KMS-11 (cell line): Measurements from ENCODE around the gene TP53TG5.

Experiments
- H2AFZ ChIP-seq: fragments of 200-600 bp; sonication (generic); 2 replicates; pipeline ENCODE4 v1.6.1; 2016; ENCODE audit warnings: antibody characterized with exemption, mixed run types, low read depth
- H3K27ac ChIP-seq: fragments of 200-600 bp; sonication (generic); 2 replicates; pipeline ENCODE4 v1.6.1; 2016; ENCODE audit warnings: mild to moderate bottlenecking, mixed run types
- H3K27me3 ChIP-seq: fragments of 200-600 bp; sonication (generic); 2 replicates; pipeline ENCODE4 v1.6.1; 2017; ENCODE audit warnings: mild to moderate bottlenecking, low read depth, mixed run types, moderate library complexity; ENCODE audit not compliant: insufficient read depth
- H3K36me3 ChIP-seq: fragments of 200-600 bp; sonication (generic); 2 replicates; pipeline ENCODE4 v1.6.1; 2017; ENCODE audit warnings: mild to moderate bottlenecking, mixed run types; ENCODE audit not compliant: insufficient read depth
- H3K4me1 ChIP-seq: fragments of 200-600 bp; sonication (generic); 2 replicates; pipeline ENCODE4 v1.6.1; 2016; ENCODE audit warnings: mild to moderate bottlenecking, low read depth, mixed run types; ENCODE audit not compliant: poor library complexity, severe bottlenecking
- H3K4me2 ChIP-seq: fragments of 200-600 bp; sonication (generic); 2 replicates; pipeline ENCODE4 v1.7.0; 2016; ENCODE audit warnings: mild to moderate bottlenecking, mixed run types
- H3K4me3 ChIP-seq: fragments of 200-600 bp; sonication (generic); IDR thresholded peaks from 2 replicates; pipeline ENCODE4 v1.6.1; 2017; ENCODE audit warnings: low read depth, low read length, mixed read lengths; ENCODE audit not compliant: insufficient read depth
- H3K79me2 ChIP-seq: fragments of 200-600 bp; sonication (generic); 2 replicates; pipeline ENCODE4 v1.6.1; 2016; ENCODE audit warnings: low read depth, mixed run types; ENCODE audit not compliant: insufficient read depth
- H3K9ac ChIP-seq: fragments of 200-600 bp; sonication (generic); 2 replicates; pipeline ENCODE4 v1.6.1; 2016; ENCODE audit warnings: mild to moderate bottlenecking, mixed run types
- H4K20me1 ChIP-seq: fragments of 200-600 bp; sonication (generic); 2 replicates; pipeline ENCODE4 v1.6.1; 2016; ENCODE audit warnings: mild to moderate bottlenecking, mixed run types; ENCODE audit not compliant: insufficient read depth
- TF ChIP-seq, protein P1 (sequence below): fragments of 200-600 bp; sonication (generic); conservative IDR thresholded peaks from 2 replicates; pipeline ENCODE4 v1.6.1; 2017; ENCODE audit warnings: low read depth, mild to moderate bottlenecking, antibody characterized with exemption, low read length, moderate library complexity, mixed read lengths

TP53TG5 gene

GRCh38 chr20:45358282-45359068 lies 19.6 kb downstream of the TP53TG5 start:
- Histone ChIP-seq H2AFZ (no peak overlapping the region), H4K20me1 (no peaks in the 10 kb centered on the region), H3K4me3 (no peak overlapping the region), H3K36me3 (no peaks in the 10 kb centered on the region), H3K9ac (no peak overlapping the region), H3K27ac (no peak overlapping the region), H3K4me1 (peaks cover 35% of the 10 kb centered on the region), H3K4me2 (no peak overlapping the region), H3K27me3 (no peaks in the 10 kb centered on the region), H3K79me2 (peaks cover 1% of the 10 kb centered on the region)
- TF ChIP-seq, protein P1, sequence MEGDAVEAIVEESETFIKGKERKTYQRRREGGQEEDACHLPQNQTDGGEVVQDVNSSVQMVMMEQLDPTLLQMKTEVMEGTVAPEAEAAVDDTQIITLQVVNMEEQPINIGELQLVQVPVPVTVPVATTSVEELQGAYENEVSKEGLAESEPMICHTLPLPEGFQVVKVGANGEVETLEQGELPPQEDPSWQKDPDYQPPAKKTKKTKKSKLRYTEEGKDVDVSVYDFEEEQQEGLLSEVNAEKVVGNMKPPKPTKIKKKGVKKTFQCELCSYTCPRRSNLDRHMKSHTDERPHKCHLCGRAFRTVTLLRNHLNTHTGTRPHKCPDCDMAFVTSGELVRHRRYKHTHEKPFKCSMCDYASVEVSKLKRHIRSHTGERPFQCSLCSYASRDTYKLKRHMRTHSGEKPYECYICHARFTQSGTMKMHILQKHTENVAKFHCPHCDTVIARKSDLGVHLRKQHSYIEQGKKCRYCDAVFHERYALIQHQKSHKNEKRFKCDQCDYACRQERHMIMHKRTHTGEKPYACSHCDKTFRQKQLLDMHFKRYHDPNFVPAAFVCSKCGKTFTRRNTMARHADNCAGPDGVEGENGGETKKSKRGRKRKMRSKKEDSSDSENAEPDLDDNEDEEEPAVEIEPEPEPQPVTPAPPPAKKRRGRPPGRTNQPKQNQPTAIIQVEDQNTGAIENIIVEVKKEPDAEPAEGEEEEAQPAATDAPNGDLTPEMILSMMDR = no peak

DNA sequence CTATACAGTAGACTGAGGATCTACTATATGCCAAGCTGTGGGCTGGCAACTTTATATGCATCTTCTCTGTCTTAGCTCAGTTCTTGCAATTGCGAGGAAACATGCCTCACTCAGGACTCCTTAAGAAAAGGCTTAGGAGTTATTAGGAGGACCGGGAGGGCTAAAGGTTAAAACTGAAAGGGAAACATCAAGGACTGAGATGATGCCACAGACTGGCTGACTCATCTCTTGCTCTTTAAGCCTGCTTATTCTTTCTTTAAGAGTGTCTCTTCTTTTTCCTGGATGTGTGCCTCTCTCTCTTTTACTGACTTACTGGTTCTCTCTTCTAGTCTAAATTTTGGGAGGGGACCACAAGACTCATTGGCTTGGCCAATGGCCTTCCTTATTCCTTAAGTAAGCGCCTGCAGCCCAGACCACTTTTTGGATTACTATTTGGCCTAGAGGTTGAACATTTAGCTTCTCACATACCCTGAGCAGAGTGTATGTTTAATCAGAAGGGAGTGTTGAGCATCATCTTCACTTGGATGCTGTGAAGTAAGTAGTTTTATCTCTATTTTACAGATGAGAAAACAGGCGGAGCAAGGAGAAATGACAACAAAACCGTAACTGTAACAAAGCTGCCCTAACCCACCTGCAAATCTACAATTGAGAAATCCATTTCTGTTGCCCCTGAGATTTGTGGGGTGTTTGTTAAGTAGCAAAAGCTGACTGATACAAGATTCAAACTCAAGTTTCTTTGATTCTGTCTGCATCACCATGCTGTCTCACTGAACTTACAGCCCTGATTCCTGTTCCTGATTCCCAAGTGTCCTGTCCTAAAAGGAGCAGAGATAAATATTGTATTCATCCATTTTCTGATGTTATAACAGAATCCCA lies 22.7 kb downstream of the TP53TG5 start:
- TF ChIP-seq, protein P1 = no peak
- Histone ChIP-seq H2AFZ (peak overlapping the region; percentile 32; the same call in 1 of the 2 replicates), H3K4me3 (no peak overlapping the region), H3K9ac (no peak overlapping the region), H3K36me3 (no peaks in the 10 kb centered on the region), H3K27me3 (no peaks in the 10 kb centered on the region), H3K4me1 (peaks cover 36% of the 10 kb centered on the region), H3K4me2 (peak overlapping the region; percentile 57), H3K79me2 (no peaks in the 10 kb centered on the region), H3K27ac (no peak overlapping the region), H4K20me1 (no peaks in the 10 kb centered on the region)

GRCh38 chr20:45354423-45355208 lies 23.5 kb downstream of the TP53TG5 start:
- TF ChIP-seq, protein P1 = no peak
- Histone ChIP-seq H3K4me3 (no peak overlapping the region), H3K36me3 (no peaks in the 10 kb centered on the region), H3K4me2 (peak overlapping the region; percentile 57), H3K4me1 (peaks cover 38% of the 10 kb centered on the region), H4K20me1 (no peaks in the 10 kb centered on the region), H3K27me3 (no peaks in the 10 kb centered on the region), H3K79me2 (no peaks in the 10 kb centered on the region), H2AFZ (peak overlapping the region; percentile 32; the same call in 1 of the 2 replicates), H3K9ac (no peak overlapping the region), H3K27ac (no peak overlapping the region)

- Histone ChIP-seq H3K4me1 (peaks cover 42% of the 10 kb centered on the region), H3K4me2 (no peak overlapping the region), H3K4me3 (no peak overlapping the region), H4K20me1 (no peaks in the 10 kb centered on the region), H2AFZ (no peak overlapping the region), H3K36me3 (no peaks in the 10 kb centered on the region), H3K27me3 (no peaks in the 10 kb centered on the region), H3K27ac (no peak overlapping the region), H3K9ac (no peak overlapping the region), H3K79me2 (no peaks in the 10 kb centered on the region)
- TF ChIP-seq, protein P1 = no peak
Observed at GRCh38 chr20:45353746-45354145, 24.4 kb downstream of the TP53TG5 start.
